ENCODE data around the gene DENND4A.
"Not testable (repeated sequence)": the region's sequence is repeated elsewhere in the genome, so short reads cannot be mapped to it uniquely, and the experiment has no call there.

DENND4A gene

GRCh38 chr15:65619626-65620290, 172.3 kb downstream of the DENND4A start:
- H3K27me3 ChIP-seq (ENCODE audit: control insufficient read depth in 1 of 2, insufficient read depth in 2 of 2, low read length in 2 of 2): no peaks in the 10 kb centered on the region
- H3K9me3 ChIP-seq (ENCODE audit: low read length): no peaks in the 10 kb centered on the region
- H3K9ac ChIP-seq (ENCODE audit: low read length): no peak overlapping the region
- H3K36me3 ChIP-seq (ENCODE audit: insufficient read depth, low read length): no peaks in the 10 kb centered on the region
- no peaks in the 10 kb centered on the region for H3K4me1 ChIP-seq (ENCODE audit: insufficient read depth, low read length)
- no peak overlapping the region for H3K27ac ChIP-seq (ENCODE audit: low read depth, low read length)
- no peak overlapping the region for H3K4me3 ChIP-seq (ENCODE audit: low read depth in 1 of 2, low read length in 2 of 2)

- H3K4me1 ChIP-seq (ENCODE audit: insufficient read depth, low read length): no peaks in the 10 kb centered on the region
- no peaks in the 10 kb centered on the region for H3K36me3 ChIP-seq (ENCODE audit: insufficient read depth, low read length)
- no peak overlapping the region for H3K4me3 ChIP-seq (ENCODE audit: low read depth in 1 of 2, low read length in 2 of 2)
- H3K9me3 ChIP-seq (ENCODE audit: low read length): no peaks in the 10 kb centered on the region
- no peak overlapping the region for H3K9ac ChIP-seq (ENCODE audit: low read length)
- H3K27me3 ChIP-seq (ENCODE audit: control insufficient read depth in 1 of 2, insufficient read depth in 2 of 2, low read length in 2 of 2): no peaks in the 10 kb centered on the region
- H3K27ac ChIP-seq (ENCODE audit: low read depth, low read length): no peak overlapping the region
These were observed 173.5 kb downstream of the DENND4A start for GRCh38 chr15:65618560-65619109.

- not testable (repeated sequence) for H3K27ac ChIP-seq (ENCODE audit: low read depth, low read length); H3K9ac ChIP-seq (ENCODE audit: low read length); H3K36me3 ChIP-seq (ENCODE audit: insufficient read depth, low read length); H3K9me3 ChIP-seq (ENCODE audit: low read length); H3K27me3 ChIP-seq (ENCODE audit: control insufficient read depth in 1 of 2, insufficient read depth in 2 of 2, low read length in 2 of 2); H3K4me3 ChIP-seq (ENCODE audit: low read depth in 1 of 2, low read length in 2 of 2)
- H3K4me1 ChIP-seq (ENCODE audit: insufficient read depth, low read length): peaks cover 14% of the 10 kb centered on the region
These were observed 176.2 kb downstream of the DENND4A start for GRCh38 chr15:65615887-65616286.

- no peak overlapping the region for H3K4me3 ChIP-seq (ENCODE audit: low read depth in 1 of 2, low read length in 2 of 2)
- no peaks in the 10 kb centered on the region for H3K36me3 ChIP-seq (ENCODE audit: insufficient read depth, low read length)
- no peak overlapping the region for H3K9ac ChIP-seq (ENCODE audit: low read length)
- peaks cover 26% of the 10 kb centered on the region for H3K4me1 ChIP-seq (ENCODE audit: insufficient read depth, low read length)
- no peak overlapping the region for H3K27ac ChIP-seq (ENCODE audit: low read depth, low read length)
- H3K9me3 ChIP-seq (ENCODE audit: low read length): no peaks in the 10 kb centered on the region
- no peaks in the 10 kb centered on the region for H3K27me3 ChIP-seq (ENCODE audit: control insufficient read depth in 1 of 2, insufficient read depth in 2 of 2, low read length in 2 of 2)
These were observed 178.9 kb downstream of the DENND4A start for GRCh38 chr15:65612949-65613744.

- Histone ChIP-seq H3K36me3 (ENCODE audit: insufficient read depth, low read length) (no peaks in the 10 kb centered on the region), H3K4me1 (ENCODE audit: insufficient read depth, low read length) (peaks cover 26% of the 10 kb centered on the region), H3K9me3 (ENCODE audit: low read length) (no peaks in the 10 kb centered on the region), H3K27me3 (ENCODE audit: control insufficient read depth in 1 of 2, insufficient read depth in 2 of 2, low read length in 2 of 2) (no peaks in the 10 kb centered on the region), H3K4me3 (ENCODE audit: low read depth in 1 of 2, low read length in 2 of 2) (no peak overlapping the region), H3K9ac (ENCODE audit: low read length) (no peak overlapping the region), H3K27ac (ENCODE audit: low read depth, low read length) (no peak overlapping the region)
These were observed 179.5 kb downstream of the DENND4A start for GRCh38 chr15:65612616-65612946.

- H3K4me3 ChIP-seq (ENCODE audit: low read depth in 1 of 2, low read length in 2 of 2): peak overlapping the region; percentile 50 to 97
These were observed 180.0 kb downstream of the DENND4A start for GRCh38 chr15:65611888-65612615.

GRCh38 chr15:65610871-65611718, 181.0 kb downstream of the DENND4A start, which contains the start of gene INTS14:
Gene INTS14 (minus strand): TSS chr15:65611131. CDS start chr15:65607380, 3,751 bp downstream.
- Histone ChIP-seq H3K27me3 (ENCODE audit: control insufficient read depth in 1 of 2, insufficient read depth in 2 of 2, low read length in 2 of 2) (no peaks in the 10 kb centered on the region), H3K27ac (ENCODE audit: low read depth, low read length) (peak within 1 kb of the TSS; percentile 93), H3K9me3 (ENCODE audit: low read length) (no peaks in the 10 kb centered on the region), H3K36me3 (ENCODE audit: insufficient read depth, low read length) (no peaks in the 10 kb centered on the region), H3K4me3 (ENCODE audit: low read depth in 1 of 2, low read length in 2 of 2) (peak within 1 kb of the TSS; percentile 55 to 97), H3K9ac (ENCODE audit: low read length) (peak within 1 kb of the TSS; percentile 99), H3K4me1 (ENCODE audit: insufficient read depth, low read length) (peaks cover 26% of the 10 kb centered on the region)

More at GRCh38 chr15:65611888-65612615, 180.0 kb downstream of the DENND4A start:
- Histone ChIP-seq H3K9ac (ENCODE audit: low read length) (peak overlapping the region; percentile 96), H3K9me3 (ENCODE audit: low read length) (no peaks in the 10 kb centered on the region), H3K27me3 (ENCODE audit: control insufficient read depth in 1 of 2, insufficient read depth in 2 of 2, low read length in 2 of 2) (no peaks in the 10 kb centered on the region), H3K27ac (ENCODE audit: low read depth, low read length) (peak overlapping the region; percentile 93), H3K4me1 (ENCODE audit: insufficient read depth, low read length) (peaks cover 26% of the 10 kb centered on the region), H3K36me3 (ENCODE audit: insufficient read depth, low read length) (no peaks in the 10 kb centered on the region)

Data from muscle layer of colon (tissue), 2 donors.